HuH-7 (cell line): ENCODE measurements around the gene MYL11.
A peak's percentile ranks its signal among the peaks of the same experiment; 100 is the strongest.

Experiments used
- DNase-seq: peaks from one replicate; pipeline ENCODE4 v3.0.0; 2011; ENCODE audit warnings: low spot score

Gene MYL11

DNA sequence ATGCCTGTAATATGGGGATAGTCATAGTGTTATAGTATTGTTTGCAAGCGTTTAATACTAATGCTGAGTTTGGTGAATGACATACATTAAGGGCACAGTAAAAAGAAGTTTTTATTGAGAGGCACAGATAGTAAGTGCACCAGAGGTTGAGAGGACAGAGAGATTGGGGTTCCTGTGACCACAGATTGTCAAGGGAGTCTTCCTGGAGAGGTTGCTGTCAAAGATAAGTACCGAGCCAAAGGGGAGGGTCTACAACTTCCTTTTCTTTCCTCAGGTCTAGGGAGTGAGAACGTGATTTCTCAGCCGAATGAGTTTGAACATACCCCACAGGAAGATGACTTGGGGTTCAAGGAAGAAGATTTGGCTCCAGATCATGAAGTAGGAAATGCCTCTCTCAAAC lies 22.5 kb downstream of the MYL11 start:
- DNase-seq, result no peak

DNA sequence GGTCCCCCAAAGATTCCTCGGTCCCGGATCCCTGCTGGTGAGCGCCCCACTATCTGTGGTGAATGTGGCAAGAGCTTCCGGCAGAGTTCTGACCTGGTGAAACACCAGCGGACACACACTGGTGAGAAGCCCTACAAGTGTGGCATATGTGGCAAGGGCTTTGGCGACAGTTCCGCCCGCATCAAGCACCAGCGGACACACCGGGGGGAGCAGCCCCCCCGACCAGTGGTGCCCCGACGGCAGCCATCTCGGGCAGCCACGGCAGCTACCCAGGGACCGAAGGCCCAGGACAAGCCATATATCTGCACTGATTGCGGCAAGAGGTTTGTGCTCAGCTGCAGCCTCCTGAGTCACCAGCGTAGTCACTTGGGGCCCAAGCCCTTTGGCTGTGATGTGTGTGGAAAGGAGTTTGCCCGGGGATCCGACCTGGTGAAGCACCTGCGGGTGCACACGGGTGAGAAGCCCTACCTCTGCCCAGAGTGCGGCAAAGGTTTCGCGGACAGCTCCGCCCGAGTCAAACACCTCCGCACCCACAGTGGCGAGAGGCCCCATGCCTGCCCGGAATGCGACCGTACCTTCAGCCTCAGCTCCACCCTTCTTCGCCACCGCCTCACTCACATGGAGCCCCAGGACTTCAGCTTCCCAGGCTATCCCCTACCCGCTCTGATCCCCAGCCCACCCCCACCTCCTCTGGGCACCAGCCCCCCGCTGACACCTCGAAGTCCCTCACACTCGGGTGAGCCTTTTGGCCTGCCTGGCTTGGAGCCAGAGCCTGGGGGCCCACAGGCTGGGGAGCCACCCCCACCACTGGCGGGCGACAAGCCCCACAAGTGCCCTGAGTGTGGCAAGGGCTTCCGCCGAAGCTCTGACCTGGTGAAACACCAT lies 23.4 kb downstream of the MYL11 start:
- DNase-seq, result no peak

DNA sequence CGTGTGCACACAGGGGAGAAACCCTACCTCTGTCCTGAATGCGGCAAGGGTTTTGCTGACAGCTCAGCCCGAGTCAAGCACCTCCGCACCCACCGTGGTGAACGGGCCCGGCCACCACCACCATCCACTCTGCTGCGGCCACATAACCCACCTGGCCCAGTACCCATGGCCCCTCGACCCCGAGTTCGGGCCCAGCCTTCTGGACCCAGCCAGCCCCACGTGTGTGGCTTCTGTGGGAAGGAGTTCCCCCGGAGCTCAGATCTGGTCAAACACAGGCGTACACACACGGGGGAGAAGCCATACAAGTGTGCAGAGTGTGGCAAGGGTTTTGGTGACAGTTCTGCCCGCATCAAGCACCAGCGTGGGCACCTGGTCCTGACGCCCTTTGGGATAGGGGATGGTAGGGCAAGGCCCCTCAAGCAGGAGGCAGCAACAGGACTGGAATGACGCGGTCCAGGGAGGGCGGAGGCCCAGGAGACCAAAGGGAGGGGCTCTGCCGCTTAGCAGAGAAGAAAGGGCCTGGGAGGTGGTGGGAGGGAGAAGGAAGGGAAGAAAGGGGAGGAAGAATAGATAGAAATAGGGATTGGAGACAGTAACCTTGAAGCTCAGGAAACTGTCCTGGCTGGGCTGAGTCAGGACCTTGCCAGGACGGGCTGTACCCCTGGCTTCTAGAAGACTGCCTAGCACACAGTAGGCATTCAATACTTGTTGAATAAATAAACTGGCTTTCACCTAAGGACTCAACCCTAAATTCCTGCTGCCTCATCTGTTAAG lies 24.2 kb downstream of the MYL11 start:
- DNase-seq, result no peak

DNA sequence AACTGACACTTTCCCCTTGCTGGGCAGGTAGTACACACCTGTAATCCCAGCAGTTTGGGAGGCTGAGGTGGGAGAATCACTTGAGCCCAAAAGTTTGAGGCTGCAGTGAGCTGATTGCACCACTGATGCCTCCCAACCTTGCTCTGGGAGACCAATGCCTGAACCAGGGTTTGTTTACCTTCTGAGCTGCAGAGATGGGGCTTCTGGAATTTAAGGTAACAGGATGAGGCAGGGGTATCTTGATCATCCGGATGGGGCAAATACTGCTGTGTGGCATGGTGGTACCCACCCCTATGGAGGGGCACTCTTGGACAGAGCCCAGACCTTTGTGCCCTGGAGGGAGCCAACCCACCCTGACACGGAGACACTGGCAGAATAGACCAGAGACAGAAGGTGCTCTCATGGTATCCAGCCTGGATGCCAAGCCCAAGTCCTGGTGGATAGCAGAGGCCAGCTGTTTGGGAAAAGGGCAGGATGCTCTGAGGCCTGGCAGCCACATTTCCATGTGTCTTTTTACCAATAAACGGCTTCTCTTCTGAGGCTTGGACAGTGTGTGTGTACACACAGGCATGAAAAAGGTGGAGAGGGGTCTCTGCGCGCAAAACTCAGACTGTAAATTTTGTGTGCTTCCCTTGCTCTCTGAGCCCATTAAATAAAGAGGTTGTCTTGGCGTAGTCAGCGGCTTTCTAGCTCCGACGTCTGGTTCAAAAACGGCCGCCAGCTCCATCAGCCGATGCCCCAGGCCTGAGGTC lies 25.0 kb downstream of the MYL11 start:
- DNase-seq, result no peak

DNA sequence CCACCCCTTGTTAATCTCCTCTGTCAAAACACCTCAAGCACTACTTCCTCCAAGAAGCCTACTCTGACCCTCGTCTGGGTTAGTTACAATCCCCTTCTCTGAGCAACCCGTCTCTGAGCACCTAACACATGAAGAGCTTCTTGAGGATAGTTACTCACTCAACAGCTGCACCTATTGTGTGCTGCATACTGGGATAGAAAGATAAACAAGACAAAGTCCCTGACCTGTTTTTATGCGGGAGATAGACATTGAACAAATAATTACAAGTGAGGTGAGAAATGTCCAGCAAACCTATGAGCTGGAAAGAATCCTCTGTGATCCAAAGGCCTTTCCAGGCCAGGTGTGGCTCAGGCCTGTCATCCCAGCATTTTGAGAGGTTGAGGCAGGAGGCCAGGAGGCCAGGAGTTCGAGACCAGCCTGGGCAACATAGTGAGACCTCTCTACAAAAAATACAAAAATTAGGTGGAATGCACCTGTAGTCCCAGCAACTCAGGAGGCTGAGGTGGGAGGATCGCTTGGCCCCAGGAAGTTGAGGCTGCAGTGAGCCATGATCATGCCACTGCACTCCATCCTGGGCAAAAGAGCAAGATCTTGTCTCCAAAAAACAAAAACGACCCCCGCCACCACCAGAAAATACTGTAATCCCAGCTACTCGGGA lies 27.3 kb downstream of the MYL11 start:
- DNase-seq, result no peak

DNA sequence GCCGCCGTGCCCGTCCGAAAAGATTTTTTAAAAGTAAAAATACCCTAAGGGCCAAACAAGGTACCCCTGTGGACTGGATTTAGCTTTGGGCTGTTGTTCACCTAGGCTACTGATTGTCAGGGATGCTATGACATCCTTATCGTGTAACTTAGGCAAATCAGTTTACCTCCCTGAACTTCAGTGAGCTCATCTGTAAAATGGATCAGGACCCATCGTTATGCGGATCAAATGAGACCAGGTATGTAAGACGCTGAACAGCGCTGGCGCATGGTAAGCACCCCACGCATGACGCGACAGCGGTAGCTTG lies 32.1 kb downstream of the MYL11 start:
- no peak for DNase-seq

DNA sequence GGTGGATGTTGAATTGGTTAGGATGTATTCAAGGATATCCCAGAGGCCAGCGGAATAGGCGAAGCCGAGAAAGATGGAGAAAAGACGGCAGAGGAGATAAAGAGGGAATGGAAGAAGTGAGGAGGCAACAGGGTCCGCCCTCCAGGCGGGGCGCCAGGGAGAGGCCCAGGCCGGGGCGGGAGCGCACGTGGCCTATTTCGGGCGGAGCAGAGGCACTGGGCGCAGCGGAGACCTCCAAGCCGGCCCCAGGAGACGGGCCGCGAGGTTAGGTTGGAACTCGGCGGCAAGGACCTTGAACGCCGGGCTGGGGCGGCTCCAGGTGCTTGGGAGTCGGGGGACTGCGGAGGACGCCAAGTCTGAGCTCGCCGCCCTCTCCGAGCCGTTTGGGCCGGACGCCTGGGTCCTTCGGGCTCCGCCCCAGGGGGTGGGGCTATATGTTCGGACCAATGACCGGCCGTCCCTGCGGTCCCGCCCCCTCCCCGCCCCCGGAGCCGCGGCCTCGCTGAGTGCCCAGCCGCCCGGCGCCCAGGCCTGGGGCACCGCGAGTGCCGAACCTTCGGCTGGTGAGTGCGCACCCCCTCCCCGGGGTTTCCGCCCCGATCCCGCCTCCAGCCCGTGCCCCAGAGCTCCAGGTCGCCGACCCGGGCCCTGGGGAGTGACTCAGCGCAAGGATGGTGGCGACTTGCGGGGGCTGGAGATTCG lies 32.7 kb downstream of the MYL11 start, which contains the start of gene ZNF771:
ZNF771 (plus strand) TSS at position 505 of the 702 bp plus-strand sequence. CDS start 448 bp downstream, outside the sequence.
- DNase-seq, result peak; percentile 81

DNA sequence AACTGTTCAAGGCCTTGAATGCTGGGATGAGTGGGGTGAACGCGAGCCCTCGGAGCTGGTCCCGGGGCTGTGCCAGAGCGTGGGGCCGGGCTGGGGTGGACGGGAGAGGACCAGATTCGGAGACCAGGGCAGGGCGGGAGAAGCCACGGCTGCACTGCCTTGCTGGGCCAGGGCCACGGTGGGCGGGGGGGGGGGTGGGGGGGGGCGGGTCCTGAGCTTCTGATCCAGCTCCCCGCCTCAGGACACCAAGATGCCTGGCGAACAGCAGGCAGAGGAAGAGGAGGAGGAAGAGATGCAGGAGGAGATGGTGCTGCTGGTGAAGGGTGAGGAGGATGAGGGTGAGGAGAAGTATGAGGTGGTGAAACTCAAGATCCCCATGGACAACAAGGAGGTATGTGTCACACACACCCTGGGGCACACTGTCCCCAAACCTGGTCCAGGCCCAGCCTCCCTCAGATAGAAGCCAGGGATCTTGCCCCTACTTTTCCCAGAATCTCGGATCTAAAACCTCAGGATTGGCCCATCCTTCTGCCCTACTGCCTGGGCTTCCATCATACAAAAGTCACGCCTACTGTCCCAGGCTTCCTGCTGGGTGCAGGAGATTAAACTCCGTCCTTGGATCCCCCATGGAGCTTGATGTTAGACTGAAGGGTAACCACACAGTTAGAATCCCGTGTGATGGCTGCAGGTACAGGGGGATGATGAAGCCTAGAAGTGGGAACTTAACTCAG lies 33.4 kb downstream of the MYL11 start:
- DNase-seq, result no peak

DNA sequence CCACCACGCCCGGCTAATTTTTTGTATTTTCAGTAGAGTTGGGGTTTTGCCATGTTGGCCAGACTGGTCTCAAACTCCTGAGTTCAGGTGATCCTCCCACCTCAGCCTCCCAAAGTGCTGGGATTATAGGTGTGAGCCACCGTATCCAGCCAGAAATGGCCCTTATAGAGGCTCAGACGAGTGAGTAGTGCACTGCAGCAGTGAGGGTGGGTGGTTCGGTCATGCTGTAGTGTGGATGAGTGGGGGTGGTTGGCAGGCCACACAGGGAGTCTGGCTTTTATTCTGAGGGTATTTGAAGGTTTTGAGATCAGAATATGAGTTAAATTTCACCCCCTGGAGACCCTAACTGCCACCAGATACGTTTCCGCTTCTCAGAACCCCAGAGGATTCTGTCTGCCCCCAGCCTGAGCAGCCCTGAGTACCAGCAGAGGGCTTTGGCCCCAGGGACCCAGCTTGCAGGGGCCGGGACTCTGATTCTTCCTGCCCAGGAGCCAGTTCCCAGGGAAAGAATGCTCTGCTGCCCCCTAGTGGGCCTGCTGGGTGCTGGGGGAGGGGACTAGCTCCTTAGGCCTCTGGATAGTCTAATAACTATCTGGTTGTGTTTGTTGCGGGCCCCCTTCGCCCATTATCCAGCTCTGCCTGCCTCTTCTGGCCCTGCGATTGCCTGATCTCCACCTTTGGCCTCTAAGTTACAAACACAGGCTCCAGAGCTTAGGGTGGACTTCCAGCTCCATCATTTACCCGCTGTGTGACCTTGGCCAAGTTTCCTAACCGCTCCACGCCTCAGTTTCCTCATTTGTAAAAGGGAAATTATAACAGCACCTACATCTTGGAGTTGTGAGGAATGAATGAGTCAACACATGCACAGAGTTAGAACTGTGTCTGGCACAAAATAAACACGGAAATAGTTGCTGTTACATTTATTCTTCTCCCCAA lies 34.8 kb downstream of the MYL11 start:
- peak; percentile 89 for DNase-seq

DNA sequence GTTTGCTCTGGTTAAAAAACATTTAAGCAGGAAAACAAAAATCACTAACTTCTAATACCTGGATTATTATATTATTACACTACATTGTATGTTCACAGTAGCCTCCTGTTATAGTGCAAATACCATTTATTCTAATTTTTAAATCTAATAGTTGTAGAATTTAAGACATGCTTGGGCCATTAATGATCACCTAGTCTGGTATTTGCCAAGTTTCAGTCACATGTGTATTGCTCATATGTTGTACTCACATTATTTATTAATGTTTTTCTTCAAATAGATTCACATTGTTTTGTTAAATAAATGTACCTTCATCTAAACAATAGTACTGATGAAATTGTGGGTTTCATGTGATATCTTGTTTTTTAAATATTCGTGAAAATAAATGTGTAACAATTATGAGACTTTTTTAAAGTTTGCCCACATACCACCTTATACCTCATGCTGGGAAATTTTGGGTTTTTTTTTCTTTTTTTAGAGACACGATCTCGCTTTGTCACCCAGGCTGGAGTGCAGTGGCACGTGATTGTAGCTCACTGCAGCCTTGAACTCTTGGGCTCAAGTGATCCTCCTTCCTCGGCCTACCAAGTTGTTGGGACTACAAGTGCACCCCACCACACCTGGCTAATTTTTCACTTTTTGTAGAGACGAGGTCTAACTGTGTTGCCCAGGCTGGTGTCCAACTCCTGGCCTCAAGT lies 38.7 kb downstream of the MYL11 start:
- DNase-seq, result no peak

DNA sequence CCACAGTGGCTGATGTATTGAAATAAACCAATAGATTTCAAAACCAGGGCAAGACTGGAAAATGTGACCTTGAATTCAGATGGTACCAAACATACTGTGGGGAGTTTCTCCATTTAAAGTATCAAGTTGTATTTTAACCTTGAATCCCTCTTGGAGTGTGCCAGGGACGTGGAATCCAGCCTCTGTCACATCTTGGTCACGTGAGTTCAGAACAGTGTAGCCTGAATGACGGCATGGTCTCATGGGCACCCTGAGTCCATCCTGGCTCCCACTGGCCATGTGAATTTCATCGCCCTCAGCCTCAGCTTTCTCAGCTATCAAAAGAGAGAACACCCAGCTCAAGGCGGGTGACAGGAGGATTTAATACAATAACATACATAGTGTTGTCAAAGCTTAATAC lies 39.6 kb downstream of the MYL11 start:
- DNase-seq, result no peak

DNA sequence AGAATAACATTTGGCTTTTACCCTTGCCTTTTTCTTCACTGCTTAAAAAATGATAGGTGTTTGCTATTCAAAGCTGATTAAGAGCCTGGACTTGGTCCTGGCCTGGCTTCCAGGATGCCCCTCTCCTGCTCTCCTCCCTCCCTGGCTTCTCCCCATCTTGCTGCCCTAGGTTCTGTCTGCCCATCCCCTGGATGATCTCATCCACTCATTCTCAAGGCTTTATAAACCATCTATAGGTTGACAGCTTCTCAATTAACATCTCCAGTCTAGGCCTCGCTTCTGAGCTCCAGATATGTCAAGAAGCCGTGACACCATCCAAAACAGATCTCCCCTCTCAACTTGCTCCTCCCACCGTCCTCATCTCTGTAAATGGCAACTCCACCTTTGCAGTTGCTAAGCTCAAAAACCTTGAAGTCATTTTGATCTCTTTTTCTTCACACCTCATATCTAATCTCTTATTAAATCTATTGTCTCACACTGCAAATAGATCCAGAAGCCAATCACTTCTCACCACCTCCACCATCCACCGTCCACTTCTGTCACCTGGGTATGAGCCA lies 41.5 kb downstream of the MYL11 start:
- no peak for DNase-seq

DNA sequence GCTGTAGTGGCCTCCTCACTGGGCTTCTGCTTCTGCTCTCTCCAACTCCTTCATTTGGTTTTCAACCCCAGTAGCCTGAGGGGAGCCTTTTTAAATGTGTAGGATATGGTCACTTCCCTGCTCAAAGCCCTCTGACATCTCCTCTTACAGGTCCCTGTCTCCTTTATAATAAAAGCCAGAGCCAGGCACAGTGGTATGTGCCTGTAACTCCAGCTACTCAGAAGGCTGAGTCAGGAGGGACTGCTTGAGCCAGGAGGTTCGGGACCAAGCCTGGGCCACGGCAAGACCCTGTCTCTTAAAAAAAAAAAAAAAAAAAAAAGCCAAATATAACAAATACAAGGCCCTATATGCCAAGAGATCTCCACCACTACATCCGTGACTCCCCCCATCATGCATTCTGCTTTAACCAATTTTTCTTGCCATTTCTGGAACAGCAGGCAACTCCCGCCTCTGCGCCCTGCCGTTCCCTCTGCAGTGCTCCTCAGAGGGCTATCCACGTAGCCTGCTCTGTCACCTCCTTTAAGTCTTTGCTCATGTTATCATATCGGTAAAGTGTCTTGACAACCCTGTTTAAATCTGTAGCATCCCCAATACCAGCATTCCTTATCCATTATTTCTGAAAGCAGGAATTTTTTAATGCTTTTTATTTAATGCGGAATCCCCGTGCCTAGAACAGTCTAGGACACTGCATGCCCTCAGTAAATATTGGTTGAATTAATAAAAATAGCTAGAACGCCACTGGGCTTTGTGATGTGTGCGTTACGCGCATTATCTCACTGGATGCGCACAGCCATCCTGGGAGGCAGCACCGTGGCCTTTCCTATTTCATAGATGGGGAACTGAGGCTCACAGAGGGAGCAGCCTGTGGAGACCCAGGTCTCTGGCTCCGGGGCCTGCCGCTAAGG lies 42.3 kb downstream of the MYL11 start:
- DNase-seq, result no peak

DNA sequence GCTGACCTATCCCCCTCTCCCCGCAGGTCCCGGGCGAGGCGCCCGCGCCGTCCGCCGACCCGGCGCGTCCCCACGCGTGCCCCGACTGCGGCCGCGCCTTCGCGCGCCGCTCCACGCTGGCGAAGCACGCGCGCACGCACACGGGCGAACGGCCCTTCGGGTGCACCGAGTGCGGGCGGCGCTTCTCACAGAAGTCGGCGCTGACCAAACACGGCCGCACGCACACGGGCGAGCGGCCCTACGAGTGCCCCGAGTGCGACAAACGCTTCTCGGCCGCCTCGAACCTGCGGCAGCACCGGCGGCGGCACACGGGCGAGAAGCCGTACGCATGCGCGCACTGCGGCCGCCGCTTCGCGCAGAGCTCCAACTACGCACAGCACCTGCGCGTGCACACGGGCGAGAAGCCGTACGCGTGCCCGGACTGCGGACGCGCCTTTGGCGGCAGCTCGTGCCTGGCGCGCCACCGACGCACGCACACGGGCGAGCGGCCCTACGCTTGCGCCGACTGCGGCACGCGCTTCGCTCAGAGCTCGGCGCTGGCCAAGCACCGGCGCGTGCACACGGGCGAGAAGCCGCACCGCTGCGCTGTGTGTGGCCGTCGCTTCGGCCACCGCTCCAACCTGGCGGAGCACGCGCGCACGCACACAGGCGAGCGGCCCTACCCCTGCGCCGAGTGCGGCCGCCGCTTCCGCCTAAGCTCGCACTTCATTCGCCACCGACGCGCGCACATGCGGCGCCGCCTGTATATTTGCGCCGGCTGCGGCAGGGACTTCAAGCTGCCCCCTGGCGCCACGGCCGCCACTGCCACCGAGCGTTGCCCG lies 43.1 kb downstream of the MYL11 start:
- DNase-seq, result peak; percentile 83

DNA sequence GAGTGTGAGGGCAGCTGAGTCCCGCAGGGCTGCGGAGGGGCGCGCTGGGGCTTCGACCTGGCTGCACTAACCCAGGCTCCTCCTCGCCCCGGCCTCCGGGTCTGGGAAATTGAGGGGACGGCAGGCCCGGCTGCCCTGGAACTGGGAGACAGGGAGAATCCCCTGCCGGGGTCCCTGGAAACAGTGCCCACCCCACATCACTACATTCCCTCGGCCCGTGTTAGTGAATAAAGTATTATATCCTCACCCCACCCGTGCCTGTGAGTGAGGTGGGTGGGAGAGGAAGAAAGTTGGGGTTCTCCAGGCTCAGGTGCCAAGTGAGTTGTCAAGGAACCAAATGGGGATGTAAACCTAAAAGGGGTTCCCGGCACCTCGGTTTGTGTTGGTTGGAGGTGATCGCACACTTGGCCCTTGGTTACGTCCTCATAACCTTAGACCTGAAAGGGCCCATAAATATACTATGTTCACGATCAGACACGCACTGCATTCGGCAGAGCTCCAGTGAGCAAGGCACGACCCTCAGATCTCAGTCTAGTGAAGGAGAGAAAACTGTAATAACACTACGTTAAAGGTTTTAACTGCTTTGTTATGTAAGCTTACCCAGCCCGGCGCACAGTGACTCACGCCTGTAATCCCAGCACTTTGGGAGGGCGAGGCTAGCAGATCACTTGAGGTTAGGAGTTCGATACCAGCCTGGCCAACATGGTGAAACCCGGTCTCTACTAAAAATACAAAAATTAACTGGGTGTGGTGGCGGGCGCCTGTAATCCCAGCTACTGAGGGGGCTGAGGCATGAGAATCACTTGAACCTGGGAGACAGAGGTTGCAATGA lies 44.0 kb downstream of the MYL11 start:
- no peak for DNase-seq

DNA sequence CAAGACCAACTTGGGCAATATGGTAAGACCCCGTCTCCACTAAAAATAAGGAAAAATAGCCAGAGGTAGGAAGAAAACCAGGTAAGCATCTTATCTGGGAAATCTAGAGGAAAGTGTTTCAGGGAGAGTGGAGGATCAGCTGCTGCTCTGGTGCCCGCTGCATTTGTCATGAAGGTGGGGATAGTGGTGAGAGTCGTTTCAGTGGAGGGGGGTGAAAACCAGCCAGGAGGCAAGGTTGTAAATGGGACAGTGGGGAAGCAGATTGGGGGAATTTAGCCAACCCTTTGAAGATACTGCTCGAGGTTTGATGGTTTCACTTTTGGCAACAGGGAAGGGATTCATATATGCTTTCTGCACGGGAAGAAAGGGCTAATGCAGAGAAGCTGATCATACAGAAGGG lies 46.4 kb downstream of the MYL11 start:
- DNase-seq, result no peak
